ENCODE results near the gene KIAA0040.

GRCh38 chr1:175192630-175193526 lies at the start of gene KIAA0040:
- TF ChIP-seq EZH2phosphoT487 (IDR thresholded peaks at IDR 0.05; ENCODE audit: insufficient read depth, low read depth) (no peak), EZH2 (IDR thresholded peaks at IDR 0.05; ENCODE audit: insufficient read depth, poor library complexity, severe bottlenecking) (no peak)

Measured in GM23248 (cell line).